Non-pigmented ciliary epithelial cell (primary cell): Measurements from ENCODE around the gene B4GALT6.

Experiments
- DNase-seq: peaks from one replicate; pipeline ENCODE4 v3.0.0-alpha.2; 2010; ENCODE audit warnings: low read depth

Gene B4GALT6

GRCh38 chr18:31595121-31595771 lies 89.1 kb downstream of the B4GALT6 start:
- DNase-seq = no peak

- no peak for DNase-seq
Observed at GRCh38 chr18:31592506-31593157, 91.7 kb downstream of the B4GALT6 start.

- no peak for DNase-seq
Observed at GRCh38 chr18:31591628-31592027, 92.8 kb downstream of the B4GALT6 start, which contains the start of gene TTR. Gene TTR (plus strand): TSS chr18:31591877. CDS start chr18:31591903, 26 bp downstream.

- no peak for DNase-seq
Observed at GRCh38 chr18:31591113-31591512, 93.3 kb downstream of the B4GALT6 start.

GRCh38 chr18:31590570-31590969 lies 93.8 kb downstream of the B4GALT6 start:
- DNase-seq = no peak

- no peak for DNase-seq
Observed at GRCh38 chr18:31587529-31587928, 96.9 kb downstream of the B4GALT6 start.

GRCh38 chr18:31586616-31587015 lies 97.8 kb downstream of the B4GALT6 start:
- no peak for DNase-seq

GRCh38 chr18:31585991-31586390 lies 98.4 kb downstream of the B4GALT6 start:
- no peak for DNase-seq

GRCh38 chr18:31583185-31583854 lies 101.1 kb downstream of the B4GALT6 start:
- no peak for DNase-seq

- DNase-seq = peak; percentile 24
Observed at GRCh38 chr18:31581498-31582197, 102.7 kb downstream of the B4GALT6 start.

- DNase-seq = no peak
Observed at GRCh38 chr18:31579375-31579774, 105.0 kb downstream of the B4GALT6 start.

GRCh38 chr18:31578126-31578525 lies 106.3 kb downstream of the B4GALT6 start:
- no peak for DNase-seq

- no peak for DNase-seq
Observed at GRCh38 chr18:31577195-31577594, 107.2 kb downstream of the B4GALT6 start.

- no peak for DNase-seq
Observed at GRCh38 chr18:31576670-31577069, 107.7 kb downstream of the B4GALT6 start.

- DNase-seq = no peak
Observed at GRCh38 chr18:31575515-31576257, 108.7 kb downstream of the B4GALT6 start.

GRCh38 chr18:31574359-31574758 lies 110.0 kb downstream of the B4GALT6 start:
- no peak for DNase-seq
